GM18520 (cell line): ENCODE data around the gene PITPNM2.

Experiments used
- ATAC-seq: cut with Tn5 transposase; IDR thresholded peaks from one replicate; pipeline ENCODE4 v1.9.1; 2021; ENCODE audit not compliant: unreplicated experiment

PITPNM2 gene

GRCh38 chr12:123145211-123145610 lies 5.7 kb downstream of the PITPNM2 start:
- ATAC-seq: no peak

- no peak for ATAC-seq
These were observed 7.0 kb downstream of the PITPNM2 start for GRCh38 chr12:123143736-123144461.

GRCh38 chr12:123142921-123143735 lies 7.8 kb downstream of the PITPNM2 start:
- ATAC-seq: no peak

- ATAC-seq: no peak
These were observed 8.4 kb downstream of the PITPNM2 start for GRCh38 chr12:123142518-123142840.

- ATAC-seq: no peak
These were observed 9.0 kb downstream of the PITPNM2 start for GRCh38 chr12:123141615-123142517.

- ATAC-seq: no peak
These were observed 9.9 kb downstream of the PITPNM2 start for GRCh38 chr12:123140676-123141614.

- no peak for ATAC-seq
These were observed 10.8 kb downstream of the PITPNM2 start for GRCh38 chr12:123139926-123140675.

GRCh38 chr12:123135688-123136087 lies 15.2 kb downstream of the PITPNM2 start:
- ATAC-seq: no peak

GRCh38 chr12:123134826-123135225 lies 16.1 kb downstream of the PITPNM2 start:
- ATAC-seq: no peak

- no peak for ATAC-seq
These were observed 16.6 kb downstream of the PITPNM2 start for GRCh38 chr12:123134271-123134671.

- ATAC-seq: no peak
These were observed 17.2 kb downstream of the PITPNM2 start for GRCh38 chr12:123133701-123134100.

GRCh38 chr12:123132951-123133619 lies 17.8 kb downstream of the PITPNM2 start:
- no peak for ATAC-seq

GRCh38 chr12:123131879-123132402 lies 18.9 kb downstream of the PITPNM2 start:
- ATAC-seq: no peak

GRCh38 chr12:123131291-123131832 lies 19.5 kb downstream of the PITPNM2 start:
- no peak for ATAC-seq

- no peak for ATAC-seq
These were observed 21.3 kb downstream of the PITPNM2 start for GRCh38 chr12:123129621-123130020.

GRCh38 chr12:123127182-123127495 lies 23.8 kb downstream of the PITPNM2 start:
- ATAC-seq: no peak

- ATAC-seq: no peak
These were observed 24.4 kb downstream of the PITPNM2 start for GRCh38 chr12:123126294-123127181.

GRCh38 chr12:123122626-123123025 lies 28.3 kb downstream of the PITPNM2 start:
- no peak for ATAC-seq
